AG08396 (cell line): ENCODE results near the gene DNMBP.

ENCODE experiments used
- DNase-seq: peaks from one replicate; pipeline ENCODE4 v3.0.0; 2012; ENCODE audit warnings: low spot score, mixed read lengths

DNMBP gene

GRCh38 chr10:99835947-99836346 lies 173.8 kb downstream of the DNMBP start:
- no peak for DNase-seq

DNA sequence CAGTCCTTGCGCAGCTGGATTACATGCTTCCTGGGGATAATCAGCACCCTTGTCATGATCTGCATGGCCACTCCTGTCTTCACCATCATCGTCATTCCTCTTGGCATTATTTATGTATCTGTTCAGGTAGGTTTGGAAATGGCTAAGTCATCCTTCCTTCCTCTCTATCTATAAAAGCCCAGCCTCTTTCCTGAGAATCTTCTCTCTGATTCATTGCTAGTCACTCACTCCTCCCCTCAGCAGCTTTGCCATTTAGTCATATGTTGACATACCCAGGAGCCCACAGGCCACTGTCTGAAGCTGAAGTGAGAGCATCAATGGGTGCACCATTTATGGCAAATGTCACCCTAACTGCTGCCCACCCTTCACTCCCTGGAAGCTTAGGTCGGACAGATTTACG lies 175.3 kb downstream of the DNMBP start:
- DNase-seq: peak; percentile 89

GRCh38 chr10:99832439-99832838 lies 177.3 kb downstream of the DNMBP start:
- DNase-seq: no peak

- no peak for DNase-seq
These were observed 181.3 kb downstream of the DNMBP start for GRCh38 chr10:99828464-99828863.

DNA sequence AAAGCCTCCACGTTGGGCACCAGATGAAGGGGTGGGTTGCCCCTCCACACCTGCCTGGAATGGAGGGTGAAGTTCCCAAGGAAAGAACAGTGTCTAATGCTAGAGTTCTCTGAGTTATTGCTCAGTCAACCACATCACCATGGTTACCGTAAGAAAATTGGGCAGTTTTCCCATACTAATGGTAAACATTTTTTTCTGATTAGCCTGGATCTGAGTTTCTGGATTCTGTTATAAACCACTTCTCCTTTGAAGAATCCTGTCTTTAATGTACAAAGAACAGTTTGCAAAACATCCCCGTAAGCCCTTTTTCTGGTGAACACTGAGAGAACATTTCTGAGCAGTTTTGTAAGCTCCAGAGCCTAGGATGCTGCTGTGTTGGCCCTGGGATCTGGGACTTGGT lies 181.8 kb downstream of the DNMBP start:
- no peak for DNase-seq
